GM19193 (cell line): Measurements from ENCODE around the gene PHF21B.

Experiments used
- POLR2A ChIP-seq: IDR thresholded peaks from 4 replicates; pipeline ENCODE4 v1.6.1; 2011; ENCODE audit not compliant: insufficient read depth, insufficient read length; ENCODE audit errors: extremely low read depth

PHF21B gene

GRCh38 chr22:45001653-45002052, 8.2 kb downstream of the PHF21B start:
- no peak for TF ChIP-seq POLR2A

- no peak for TF ChIP-seq POLR2A
Observed at GRCh38 chr22:45000330-45000729, 9.5 kb downstream of the PHF21B start.

- no peak for TF ChIP-seq POLR2A
Observed at GRCh38 chr22:44999687-45000086, 10.1 kb downstream of the PHF21B start.

GRCh38 chr22:44999231-44999630, 10.6 kb downstream of the PHF21B start:
- TF ChIP-seq POLR2A, result no peak

- TF ChIP-seq POLR2A, result no peak
Observed at GRCh38 chr22:44998296-44998695, 11.5 kb downstream of the PHF21B start.

GRCh38 chr22:44997060-44997459, 12.7 kb downstream of the PHF21B start:
- no peak for TF ChIP-seq POLR2A

- no peak for TF ChIP-seq POLR2A
Observed at GRCh38 chr22:44996648-44997047, 13.2 kb downstream of the PHF21B start.

GRCh38 chr22:44996120-44996519, 13.7 kb downstream of the PHF21B start:
- no peak for TF ChIP-seq POLR2A

GRCh38 chr22:44995715-44996114, 14.1 kb downstream of the PHF21B start:
- no peak for TF ChIP-seq POLR2A

- no peak for TF ChIP-seq POLR2A
Observed at GRCh38 chr22:44995105-44995514, 14.7 kb downstream of the PHF21B start.

GRCh38 chr22:44994399-44995104, 15.3 kb downstream of the PHF21B start:
- no peak for TF ChIP-seq POLR2A

- TF ChIP-seq POLR2A, result no peak
Observed at GRCh38 chr22:44992166-44992565, 17.6 kb downstream of the PHF21B start.

GRCh38 chr22:44991218-44991617, 18.6 kb downstream of the PHF21B start:
- no peak for TF ChIP-seq POLR2A

GRCh38 chr22:44990810-44991209, 19.0 kb downstream of the PHF21B start:
- TF ChIP-seq POLR2A, result no peak

- TF ChIP-seq POLR2A, result no peak
Observed at GRCh38 chr22:44990328-44990727, 19.5 kb downstream of the PHF21B start.

GRCh38 chr22:44988671-44989070, 21.1 kb downstream of the PHF21B start:
- TF ChIP-seq POLR2A, result no peak

GRCh38 chr22:44986926-44987325, 22.9 kb downstream of the PHF21B start:
- TF ChIP-seq POLR2A, result no peak
